Gastrocnemius medialis (tissue), 4 donors: ENCODE data around the gene ARHGAP15. TPM values are rescaled to one million over a fixed set of nuclear protein-coding genes. Genes with fewer than 3 reads are reported as not detected.

Source experiments
- ATAC-seq, 2 donors: fragments of 150-250 bp; one replicate each; pipeline ENCODE4 v1.9.1; 2016
- DNase-seq, 2 donors: peaks; one replicate each; pipeline ENCODE4 v3.0.0-alpha.2; 2019
- H3K27ac ChIP-seq, 4 donors: fragments of 200-600 bp; sonication (generic); 1 replicate in 1 of 4; 2 replicates in 3 of 4; pipeline ENCODE4 v1.5.1; 2016 to 2018; ENCODE audit warnings: mild to moderate bottlenecking in 2 of 4, moderate library complexity in 1 of 4
- H3K27me3 ChIP-seq, 3 donors: fragments of 200-600 bp; sonication (generic) in 2 of 3; 1 replicate in 1 of 3; 2 replicates in 2 of 3; pipeline versions ENCODE4 v1.5.1 to v1.6.0; 2016 to 2019; ENCODE audit warnings: mild to moderate bottlenecking in 1 of 3, moderate library complexity in 1 of 3
- H3K36me3 ChIP-seq, 2 donors: fragments of 200-600 bp; sonication (generic) in 1 of 2; one replicate each; pipeline ENCODE4 v1.5.1; 2017 to 2018
- H3K4me1 ChIP-seq, 2 donors: fragments of 200-600 bp; sonication (generic) in 1 of 2; one replicate each; pipeline ENCODE4 v1.5.1; 2016 to 2017; ENCODE audit warnings: mild to moderate bottlenecking in 2 of 2
- H3K4me3 ChIP-seq, 4 donors: fragments of 200-600 bp; sonication (generic) in 3 of 4; 1 replicate in 1 of 4; 2 replicates in 3 of 4; pipeline ENCODE4 v1.5.1; 2016 to 2019; ENCODE audit warnings: mild to moderate bottlenecking in 2 of 4
- H3K9me3 ChIP-seq, 3 donors: fragments of 200-600 bp; sonication (generic) in 2 of 3; 1 replicate in 1 of 3; 2 replicates in 2 of 3; pipeline ENCODE4 v1.5.1; 2016 to 2019
- POLR2A ChIP-seq, 2 donors: fragments of 450-650 bp; IDR thresholded peaks; one replicate each; pipeline ENCODE4 v1.6.1; 2017; ENCODE audit warnings: antibody characterized with exemption in 2 of 2, mild to moderate bottlenecking in 2 of 2, moderate library complexity in 2 of 2
- in situ Hi-C, 4 donors: fragments of 200-750 bp; cut with MboI; loops; one replicate each; pipeline versions ENCODE4 v1.15.0 to v1.8.0; 2017; ENCODE audit warnings: low sequenced_read_pairs in 4 of 4
- intact Hi-C: fragments of 100-400 bp; cut with DNase I; formaldehyde crosslinking; loops from one replicate; pipeline ENCODE4 v1.15.1; 2023; ENCODE audit warnings: low total_unique reads
- total RNA-seq, 4 donors: library from RNA; depleted of rRNA; stranded (reverse); fragments of >200 nt; gene quantifications; one replicate each; pipeline versions ENCODE4 v1.1.0 to v1.2.3, GENCODE V29; 2016
- TF ChIP-seq, protein P1 (sequence below), 5 experiments: fragments of 450-650 bp in 3 of 5; fragments of 200-600 bp in 2 of 5; sonication (generic) in 2 of 5; IDR thresholded peaks in 4 of 5; conservative IDR thresholded peaks in 1 of 5; 1 replicate in 4 of 5; 2 replicates in 1 of 5; pipeline ENCODE4 v1.5.1; 2016 to 2019; ENCODE audit warnings: antibody characterized with exemption in 5 of 5, mild to moderate bottlenecking in 3 of 5, moderate library complexity in 3 of 5

Gene ARHGAP15
- total RNA-seq, 4 donors from 2014 or later, result 1.2 to 3.2 (median 1.3) TPM; not detected in 1

DNA sequence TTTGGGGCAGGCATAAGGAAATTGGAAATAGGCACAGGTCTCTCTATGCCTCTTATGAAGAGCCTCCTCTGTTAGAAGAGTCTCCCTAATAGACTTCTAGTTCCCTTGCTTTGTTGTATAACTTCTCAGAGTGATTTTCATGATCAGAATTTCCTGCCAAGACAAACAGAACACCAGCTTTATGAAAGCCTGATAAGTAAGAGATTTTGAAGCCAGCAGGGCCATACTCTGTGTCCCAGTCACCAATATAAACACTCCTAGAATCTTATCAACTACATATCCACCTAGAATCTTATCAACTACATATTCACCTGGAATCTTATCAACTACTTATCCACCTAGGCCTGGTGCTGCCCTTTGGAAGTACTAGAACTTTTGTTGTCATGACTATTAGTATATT is 579.5 kb downstream of the ARHGAP15 start:
- DNase-seq, result no peak

DNA sequence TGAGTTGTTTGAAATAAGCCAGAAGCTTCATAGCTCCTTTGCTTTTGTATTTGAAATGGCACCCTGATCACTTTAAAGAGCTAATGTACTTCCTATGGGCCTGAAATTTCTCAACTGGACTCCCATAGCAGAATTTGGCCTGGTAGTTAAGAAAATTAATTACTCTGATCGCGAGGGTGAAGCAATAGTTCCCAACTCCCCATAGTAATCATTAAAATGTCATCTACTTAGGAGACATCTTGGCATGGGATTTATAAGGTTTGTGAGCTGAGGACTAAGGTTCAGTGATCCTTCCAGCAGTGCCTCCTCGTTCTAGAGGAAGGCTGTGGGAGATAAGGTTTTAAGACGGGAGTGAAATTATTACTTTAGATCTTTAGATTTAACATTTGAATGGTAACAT is 581.0 kb downstream of the ARHGAP15 start:
- in situ Hi-C loops (no loop called here), intact Hi-C loops (no loop called here)
- Histone ChIP-seq H3K9me3 (no peaks in the 10 kb centered on the region), H3K27me3 (no peaks in the 10 kb centered on the region), H3K36me3 (no peaks in the 10 kb centered on the region), H3K4me3 (no peak overlapping the region), H3K27ac (no peak overlapping the region), H3K4me1 (no peaks in the 10 kb centered on the region)
- ATAC-seq, result no peak
- DNase-seq, result no peak
- TF ChIP-seq, protein P1, sequence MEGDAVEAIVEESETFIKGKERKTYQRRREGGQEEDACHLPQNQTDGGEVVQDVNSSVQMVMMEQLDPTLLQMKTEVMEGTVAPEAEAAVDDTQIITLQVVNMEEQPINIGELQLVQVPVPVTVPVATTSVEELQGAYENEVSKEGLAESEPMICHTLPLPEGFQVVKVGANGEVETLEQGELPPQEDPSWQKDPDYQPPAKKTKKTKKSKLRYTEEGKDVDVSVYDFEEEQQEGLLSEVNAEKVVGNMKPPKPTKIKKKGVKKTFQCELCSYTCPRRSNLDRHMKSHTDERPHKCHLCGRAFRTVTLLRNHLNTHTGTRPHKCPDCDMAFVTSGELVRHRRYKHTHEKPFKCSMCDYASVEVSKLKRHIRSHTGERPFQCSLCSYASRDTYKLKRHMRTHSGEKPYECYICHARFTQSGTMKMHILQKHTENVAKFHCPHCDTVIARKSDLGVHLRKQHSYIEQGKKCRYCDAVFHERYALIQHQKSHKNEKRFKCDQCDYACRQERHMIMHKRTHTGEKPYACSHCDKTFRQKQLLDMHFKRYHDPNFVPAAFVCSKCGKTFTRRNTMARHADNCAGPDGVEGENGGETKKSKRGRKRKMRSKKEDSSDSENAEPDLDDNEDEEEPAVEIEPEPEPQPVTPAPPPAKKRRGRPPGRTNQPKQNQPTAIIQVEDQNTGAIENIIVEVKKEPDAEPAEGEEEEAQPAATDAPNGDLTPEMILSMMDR (IDR thresholded peaks at IDR 0.05 in 4 of 5, conservative IDR thresholded peaks at IDR 0.05 in 1 of 5), result no peak
- TF ChIP-seq POLR2A (IDR thresholded peaks at IDR 0.05), result no peak

More for the DNA sequence above, 579.5 kb downstream of the ARHGAP15 start:
- Histone ChIP-seq H3K27me3 (no peaks in the 10 kb centered on the region), H3K27ac (no peak overlapping the region), H3K4me3 (no peak overlapping the region), H3K4me1 (no peaks in the 10 kb centered on the region), H3K36me3 (no peaks in the 10 kb centered on the region), H3K9me3 (no peaks in the 10 kb centered on the region)
- in situ Hi-C loops, result no loop called here
- TF ChIP-seq, protein P1 (IDR thresholded peaks at IDR 0.05 in 4 of 5, conservative IDR thresholded peaks at IDR 0.05 in 1 of 5), result no peak
- TF ChIP-seq POLR2A (IDR thresholded peaks at IDR 0.05), result no peak
- ATAC-seq, result no peak
- intact Hi-C loops, result no loop called here

DNA sequence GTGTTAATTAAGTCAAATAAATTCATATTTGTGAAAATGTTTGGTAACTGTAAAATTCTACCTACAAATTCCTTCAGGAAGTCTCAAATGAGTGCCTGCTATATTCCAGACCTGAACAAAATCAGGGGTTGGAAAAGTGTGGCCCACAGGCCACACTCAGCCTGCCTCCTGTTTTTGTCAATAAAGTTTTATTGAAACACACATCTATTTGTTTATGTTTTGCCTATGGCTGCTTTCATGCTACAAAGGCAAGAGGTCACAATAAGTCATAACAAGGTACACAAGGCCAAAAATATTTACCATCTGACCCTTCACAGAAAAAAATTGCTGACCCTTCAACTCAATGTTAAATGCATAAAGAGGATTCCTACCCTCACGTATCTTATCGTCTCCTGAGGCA is 581.7 kb downstream of the ARHGAP15 start:
- in situ Hi-C loops (no loop called here), intact Hi-C loops (no loop called here)
- H3K36me3 ChIP-seq, result no peaks in the 10 kb centered on the region
- H3K9me3 ChIP-seq, result no peaks in the 10 kb centered on the region
- H3K27ac ChIP-seq, result no peak overlapping the region
- H3K4me1 ChIP-seq, result no peaks in the 10 kb centered on the region
- no peaks in the 10 kb centered on the region for H3K27me3 ChIP-seq
- ATAC-seq (no peak), DNase-seq (no peak)
- TF ChIP-seq POLR2A (IDR thresholded peaks at IDR 0.05), result no peak
- TF ChIP-seq, protein P1 (IDR thresholded peaks at IDR 0.05 in 4 of 5, conservative IDR thresholded peaks at IDR 0.05 in 1 of 5), result no peak
- no peak overlapping the region for H3K4me3 ChIP-seq

DNA sequence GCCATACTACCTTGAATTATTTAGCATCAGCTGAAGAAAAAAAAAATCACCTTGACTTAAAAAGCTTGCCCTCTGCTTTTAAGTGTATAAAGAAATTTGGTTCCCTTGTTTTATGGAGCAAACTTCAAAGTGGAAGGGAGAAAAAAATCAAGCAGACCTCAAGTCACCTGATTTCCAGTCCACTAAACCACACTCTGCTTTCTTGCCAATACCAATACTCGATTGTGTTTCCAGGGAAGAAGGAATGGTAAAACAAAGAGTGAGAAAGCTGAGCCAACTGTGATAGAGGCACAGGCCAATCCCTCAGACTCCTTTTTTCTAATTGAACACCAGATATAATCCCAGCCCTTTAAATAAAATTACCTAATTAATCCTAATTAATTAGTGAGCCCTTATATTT is 587.3 kb downstream of the ARHGAP15 start:
- ATAC-seq, result no peak
- no peak for TF ChIP-seq POLR2A (IDR thresholded peaks at IDR 0.05)
- TF ChIP-seq, protein P1 (IDR thresholded peaks at IDR 0.05 in 4 of 5, conservative IDR thresholded peaks at IDR 0.05 in 1 of 5), result no peak
- Histone ChIP-seq H3K4me1 (no peaks in the 10 kb centered on the region), H3K9me3 (no peaks in the 10 kb centered on the region), H3K27me3 (no peaks in the 10 kb centered on the region), H3K4me3 (no peak overlapping the region), H3K27ac (no peak overlapping the region), H3K36me3 (no peaks in the 10 kb centered on the region)
- DNase-seq, result no peak
- in situ Hi-C loops, result no loop called here
- intact Hi-C loops, result no loop called here

DNA sequence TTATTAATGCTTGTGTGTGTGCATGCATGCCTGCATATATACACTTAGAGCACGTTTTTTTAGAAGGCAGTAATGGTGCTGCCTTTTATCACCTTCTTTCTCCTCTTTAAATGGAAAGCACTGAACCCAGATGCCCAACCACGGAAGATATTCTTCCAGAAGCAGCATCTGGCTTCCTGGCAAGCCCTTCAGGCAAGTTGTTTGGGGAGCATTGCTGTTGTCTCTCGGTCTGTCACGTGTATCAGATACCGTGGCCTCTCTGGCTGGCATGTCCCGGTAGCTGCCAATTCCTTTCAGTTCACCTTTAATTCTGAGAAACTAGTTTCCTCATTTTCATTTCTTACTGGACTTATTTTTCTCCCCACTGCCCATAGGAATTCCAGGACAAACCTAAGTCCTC is 587.8 kb downstream of the ARHGAP15 start:
- Histone ChIP-seq H3K27ac (no peak overlapping the region), H3K27me3 (no peaks in the 10 kb centered on the region), H3K4me3 (peak overlapping the region in 1 of 4 donors; percentile 5), H3K9me3 (no peaks in the 10 kb centered on the region), H3K4me1 (no peaks in the 10 kb centered on the region), H3K36me3 (no peaks in the 10 kb centered on the region)
- no peak for ATAC-seq
- TF ChIP-seq, protein P1 (IDR thresholded peaks at IDR 0.05 in 4 of 5, conservative IDR thresholded peaks at IDR 0.05 in 1 of 5), result no peak
- TF ChIP-seq POLR2A (IDR thresholded peaks at IDR 0.05), result no peak
- in situ Hi-C loops, result no loop called here
- no peak for DNase-seq
- intact Hi-C loops, result no loop called here
